CD4-positive, alpha-beta T cell treated with Interleukin-2 at 100 ng/mL for 4 hours (primary cell): ENCODE results near the gene TOM1L1.

ENCODE experiments used
- DNase-seq: peaks from one replicate; pipeline ENCODE4 v3.0.0-alpha.2; 2020; ENCODE audit warnings: low spot score

TOM1L1 gene

GRCh38 chr17:54992797-54993639, 92.4 kb downstream of the TOM1L1 start:
- peak; percentile 65 for DNase-seq

DNA sequence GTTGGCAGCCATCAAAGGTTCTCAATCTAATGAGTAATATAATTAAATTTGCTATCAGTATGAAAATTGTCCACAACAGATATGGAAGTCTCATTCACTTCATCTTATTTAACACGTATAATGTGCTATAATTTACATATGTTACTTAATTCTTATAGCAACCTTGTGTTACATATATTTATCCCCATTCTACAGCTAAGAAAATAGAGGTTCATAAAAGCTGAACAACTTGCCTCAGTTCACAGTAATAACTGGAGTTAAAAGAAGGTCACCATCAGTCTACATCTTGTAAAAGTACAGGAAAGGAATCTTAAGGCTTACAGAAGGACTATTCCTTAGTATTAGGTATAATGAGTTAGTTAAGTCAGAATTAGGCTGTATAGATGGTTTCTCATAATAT, 95.8 kb downstream of the TOM1L1 start:
- DNase-seq, result no peak

- no peak for DNase-seq
These were observed 101.8 kb downstream of the TOM1L1 start for GRCh38 chr17:55002458-55002857.

- DNase-seq, result no peak
These were observed 103.8 kb downstream of the TOM1L1 start for GRCh38 chr17:55004484-55004883.

- peak; percentile 8 for DNase-seq
These were observed 104.9 kb downstream of the TOM1L1 start for GRCh38 chr17:55005520-55005919.
